GM12878 (cell line): ENCODE results near the gene PADI2. TPM values are rescaled to one million over a fixed set of nuclear protein-coding genes. Genes with fewer than 3 reads are reported as not detected.

Experiments used
- ATAC-seq: fragments of 200-7000 bp; cut with Tn5 transposase; 3 replicates; pipeline ENCODE4 v1.9.1; 2020; ENCODE audit warnings: mild to moderate bottlenecking, moderate library complexity
- BruUV-seq: library from RNA; stranded (reverse); fragments of 400-500 nt; replicated peaks from 2 replicates; lab custom pipeline; 2021; lab: Mats Ljungman, UMichigan
- CTCF ChIA-PET: fragments of 300-600 bp; sonication (Branson Sonifier 250); formaldehyde crosslinking; extraction: SDS; loops from one replicate; lab custom pipeline; 2021; ENCODE audit warnings: inconsistent platforms; lab: Yijun Ruan, JAX
- POLR2A ChIA-PET: fragments of 350-600 bp; formaldehyde crosslinking; extraction: SDS; loops from one replicate; lab custom pipeline; 2021; ENCODE audit warnings: inconsistent platforms; lab: Charles Lee
- RAD21 ChIA-PET: fragments of 300-600 bp; sonication (Branson Sonifier 250); formaldehyde crosslinking; loops from one replicate; lab custom pipeline; 2023; ENCODE audit warnings: antibody characterized with exemption; ENCODE audit not compliant: unreplicated experiment; lab: Charles Lee
- SMC1A ChIA-PET: fragments of 300-600 bp; sonication (Branson Sonifier 250); formaldehyde crosslinking; loops from one replicate; lab custom pipeline; 2023; ENCODE audit not compliant: unreplicated experiment, uncharacterized antibody; lab: Charles Lee
- DNase-seq: peaks from one replicate; pipeline ENCODE4 v3.0.0-alpha.2; 2011; ENCODE audit warnings: low read depth, low spot score
- FAIRE-seq: peaks from 3 replicates; lab custom pipeline; 2011; peaks lifted over from hg19 to GRCh38; lab: Jason Lieb, UNC
- H2AFZ ChIP-seq: 2 replicates; pipeline ENCODE4 v1.6.0; 2011; ENCODE audit warnings: low read depth, low read length, control low read depth; ENCODE audit not compliant: control insufficient read depth
- H3K27ac ChIP-seq: 2 replicates; pipeline ENCODE4 v1.5.1; 2011; ENCODE audit warnings: control low read depth; ENCODE audit not compliant: control insufficient read depth, insufficient read depth
- H3K27me3 ChIP-seq, 2 experiments: replicated peaks in 1 of 2; 2 replicates each; pipeline versions ENCODE4 v1.6.0 to v1.6.1; 2011; ENCODE audit warnings: low read length in 1 of 2; ENCODE audit not compliant: control insufficient read depth in 2 of 2, insufficient read depth in 2 of 2
- H3K36me3 ChIP-seq, 2 experiments: 2 replicates each; pipeline ENCODE4 v1.5.1; 2011; ENCODE audit warnings: low read length in 1 of 2; ENCODE audit not compliant: control insufficient read depth in 2 of 2, insufficient read depth in 2 of 2
- H3K4me1 ChIP-seq: 2 replicates; pipeline ENCODE4 v1.6.1; 2011; ENCODE audit warnings: mild to moderate bottlenecking, low read length, moderate library complexity, mixed read lengths; ENCODE audit not compliant: control insufficient read depth, insufficient read depth
- H3K4me2 ChIP-seq: 2 replicates; pipeline ENCODE4 v1.6.0; 2011; ENCODE audit warnings: control low read depth; ENCODE audit not compliant: control insufficient read depth, insufficient read depth
- H3K4me3 ChIP-seq: fragments of 200-600 bp; sonication (generic); 2 replicates; pipeline ENCODE4 v1.5.1; 2016
- H3K79me2 ChIP-seq: 2 replicates; pipeline ENCODE4 v1.6.0; 2011; ENCODE audit warnings: low read length; ENCODE audit not compliant: control insufficient read depth, insufficient read depth
- H3K9ac ChIP-seq: 2 replicates; pipeline ENCODE4 v1.8.0; 2011; ENCODE audit warnings: low read length, control low read depth, mixed read lengths; ENCODE audit not compliant: control insufficient read depth, insufficient read depth
- H3K9me3 ChIP-seq: replicated peaks from 3 replicates; pipeline ENCODE4 v1.5.1; 2011; ENCODE audit warnings: mild to moderate bottlenecking, low read length; ENCODE audit not compliant: control insufficient read depth, insufficient read depth
- H4K20me1 ChIP-seq: 2 replicates; pipeline ENCODE4 v1.6.0; 2011; ENCODE audit not compliant: control insufficient read depth, insufficient read depth
- BACH1 ChIP-seq: fragments of 450-650 bp; IDR thresholded peaks from 2 replicates; pipeline ENCODE4 v1.6.1; 2017; ENCODE audit warnings: mild to moderate bottlenecking, borderline replicate concordance
- CEBPB ChIP-seq, 2 experiments: fragments of 150-350 bp in 1 of 2; IDR thresholded peaks; 2 replicates each; pipeline ENCODE4 v1.6.1; 2012 to 2014; ENCODE audit warnings: low read depth in 2 of 2, low read length in 2 of 2, borderline replicate concordance in 1 of 2, inconsistent platforms in 1 of 2
- DPF2 ChIP-seq: fragments of 450-650 bp; IDR thresholded peaks from 2 replicates; pipeline ENCODE4 v1.6.1; 2017; ENCODE audit warnings: mild to moderate bottlenecking
- EP300 ChIP-seq, 2 experiments: fragments of 150-350 bp in 1 of 2; IDR thresholded peaks; 2 replicates each; pipeline ENCODE4 v1.6.1; 2011 to 2012; ENCODE audit warnings: low read depth in 2 of 2, low read length in 2 of 2, borderline replicate concordance in 1 of 2, improper control_type of control experiment in 1 of 2, inconsistent platforms in 1 of 2; ENCODE audit not compliant: control insufficient read depth in 1 of 2
- ETV6 ChIP-seq, 2 experiments: fragments of 450-650 bp in 1 of 2; IDR thresholded peaks in 1 of 2; conservative IDR thresholded peaks in 1 of 2; 2 replicates each; pipeline ENCODE4 v1.6.1; 2014; ENCODE audit warnings: antibody characterized with exemption in 1 of 2, borderline replicate concordance in 1 of 2, low read depth in 1 of 2, mild to moderate bottlenecking in 1 of 2, moderate library complexity in 1 of 2
- NFYB ChIP-seq: IDR thresholded peaks from 2 replicates; pipeline ENCODE4 v1.6.1; 2011; ENCODE audit warnings: low read depth, mild to moderate bottlenecking, low read length, improper control_type of control experiment, moderate library complexity; ENCODE audit not compliant: insufficient read depth
- NR2F1 ChIP-seq: fragments of 450-650 bp; conservative IDR thresholded peaks from 2 replicates; pipeline ENCODE4 v1.6.1; 2017; ENCODE audit warnings: mild to moderate bottlenecking
- NRF1 ChIP-seq: conservative IDR thresholded peaks from 2 replicates; pipeline ENCODE4 v1.6.1; 2011; ENCODE audit warnings: mild to moderate bottlenecking, low read depth, low read length, improper control_type of control experiment
- PAX5 ChIP-seq: IDR thresholded peaks from 2 replicates; pipeline ENCODE4 v1.6.1; 2011; ENCODE audit warnings: low read depth, low read length, borderline replicate concordance
- RB1 ChIP-seq: fragments of 450-650 bp; formaldehyde crosslinking; IDR thresholded peaks from 2 replicates; pipeline ENCODE4 v1.6.1; 2017; ENCODE audit warnings: mild to moderate bottlenecking, borderline replicate concordance
- RUNX3 ChIP-seq: IDR thresholded peaks from 2 replicates; pipeline ENCODE4 v1.6.1; 2012; ENCODE audit warnings: low read length, inconsistent platforms
- SREBF1 ChIP-seq: IDR thresholded peaks from 2 replicates; pipeline ENCODE4 v1.6.1; 2012; ENCODE audit warnings: mild to moderate bottlenecking, low read length
- STAT3 ChIP-seq: IDR thresholded peaks from 2 replicates; pipeline ENCODE4 v1.6.1; 2011; ENCODE audit warnings: low read depth, low read length, improper control_type of control experiment
- TARDBP ChIP-seq: IDR thresholded peaks from 2 replicates; pipeline ENCODE4 v1.6.1; 2016; ENCODE audit warnings: borderline replicate concordance
- ZBTB11 ChIP-seq: fragments of 450-650 bp; formaldehyde crosslinking; IDR thresholded peaks from 2 replicates; pipeline ENCODE4 v1.5.0; 2022; ENCODE audit warnings: mild to moderate bottlenecking, missing genetic modification characterization
- WGBS: methylation state at CpG from one replicate; pipeline ENCODE4 v1.1.6; 2016; ENCODE audit warnings: low lambda C conversion rate; ENCODE audit not compliant: insufficient replicate concordance, insufficient coverage; ENCODE audit errors: missing lambda C conversion rate; 5-methylcytosine and 5-hydroxymethylcytosine counted together
- in situ Hi-C: fragments of 300-500 bp; cut with MboI; formaldehyde crosslinking; loops from 9 replicates; pipeline ENCODE4 v1.14.3; 2018; ENCODE audit warnings: mixed read lengths
- intact Hi-C: fragments of 100-400 bp; cut with micrococcal nuclease; formaldehyde crosslinking; loops from one replicate; pipeline ENCODE4 v1.14.2; 2022; ENCODE audit not compliant: unreplicated experiment
- polyA plus RNA-seq, 11 experiments: library from polyadenylated mRNA; depleted of rRNA in 4 of 11; unstranded in 6 of 11; stranded (reverse) in 5 of 11; fragments of >200 nt; fragmentation: Nextera tagmentation in 4 of 11; fragmentation: Illumina TruSeq in 1 of 11; extraction: Ambion mirVana in 4 of 11; extraction: Trizol in 1 of 11; gene quantifications; 1 replicate in 1 of 11; 2 replicates in 10 of 11; pipeline versions ENCODE4 v1.2.1 to v1.2.3, GENCODE V29; 2011 to 2016; ENCODE audit warnings: inconsistent platforms in 2 of 11, missing spikeins in 2 of 11, low read depth in 1 of 11
- total RNA-seq, 4 experiments: library from RNA; depleted of rRNA in 3 of 4; stranded (reverse); fragments of >200 nt in 3 of 4; fragmentation: Illumina TruSeq in 1 of 4; extraction: Trizol in 1 of 4; gene quantifications; 2 replicates each; pipeline versions ENCODE4 v1.2.1 to v1.2.3, GENCODE V29; 2013 to 2021
- TF ChIP-seq, protein P1 (sequence below): fragments of 450-650 bp; IDR thresholded peaks from 2 replicates; pipeline ENCODE4 v1.6.1; 2017; ENCODE audit warnings: mild to moderate bottlenecking, moderate library complexity

Gene PADI2
- total and polyA plus RNA-seq, 10 of the 15 experiments (the other 5 are each of a cell fraction or from before 2014, with no cell fraction given), result 0.05 to 3.0 (median 0.10) TPM; not detected in 1

DNA sequence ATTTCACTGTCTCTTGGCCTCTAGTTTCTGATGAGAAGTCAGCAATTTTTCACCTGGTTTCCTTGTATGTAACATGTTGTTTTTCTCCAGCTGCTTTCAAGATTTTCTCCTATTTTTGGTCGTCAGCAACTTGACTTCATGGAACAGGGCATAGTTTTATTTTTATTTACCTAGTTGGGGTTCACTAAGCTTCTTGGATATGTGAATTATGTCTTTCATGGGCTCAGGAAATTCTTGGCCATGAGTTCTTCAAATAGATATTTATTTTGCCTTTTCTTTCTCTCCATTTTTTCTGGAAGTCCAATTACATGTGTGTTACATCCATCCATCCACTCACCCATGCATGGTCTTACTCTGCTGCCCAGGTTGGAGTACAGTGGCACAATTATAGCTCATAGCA, 79.1 kb downstream of the PADI2 start:
- H3K27me3 ChIP-seq, result no peaks in the 10 kb centered on the region
- H2AFZ ChIP-seq, result no peak overlapping the region
- intact Hi-C loops, result no loop called here
- DNase-seq, result no peak
- in situ Hi-C loops, result no loop called here
- peaks cover 2 to 24% of the 10 kb centered on the region in 2 experiments for H3K36me3 ChIP-seq
- H3K27ac ChIP-seq, result no peak overlapping the region
- no peaks in the 10 kb centered on the region for H3K9me3 ChIP-seq
- 0% methylated on average over 1 of the region's 1 CpG for WGBS
- H3K4me3 ChIP-seq, result no peak overlapping the region
- BruUV-seq, result no TSS peak
- H3K79me2 ChIP-seq, result no peaks in the 10 kb centered on the region
- no peak overlapping the region for H3K9ac ChIP-seq
- TF ChIP-seq PAX5 (no peak), RB1 (no peak), STAT3 (no peak), ETV6 (conservative IDR thresholded peaks at IDR 0.05 in 1 of 2, IDR thresholded peaks at IDR 0.05 in 1 of 2; ENCODE audit: borderline replicate concordance in 1 of 2, low read depth in 1 of 2) (no peak), NR2F1 (no peak), BACH1 (no peak), SREBF1 (no peak), NFYB (no peak), DPF2 (no peak), NRF1 (no peak), TARDBP (no peak), CEBPB (IDR thresholded peaks at IDR 0.05; ENCODE audit: borderline replicate concordance in 1 of 2, low read depth in 2 of 2, low read length in 2 of 2) (no peak), RUNX3 (no peak), ZBTB11 (no peak), EP300 (IDR thresholded peaks at IDR 0.05; ENCODE audit: borderline replicate concordance in 1 of 2, control insufficient read depth in 1 of 2, low read depth in 2 of 2, low read length in 2 of 2) (no peak)
- TF ChIP-seq, protein P1, sequence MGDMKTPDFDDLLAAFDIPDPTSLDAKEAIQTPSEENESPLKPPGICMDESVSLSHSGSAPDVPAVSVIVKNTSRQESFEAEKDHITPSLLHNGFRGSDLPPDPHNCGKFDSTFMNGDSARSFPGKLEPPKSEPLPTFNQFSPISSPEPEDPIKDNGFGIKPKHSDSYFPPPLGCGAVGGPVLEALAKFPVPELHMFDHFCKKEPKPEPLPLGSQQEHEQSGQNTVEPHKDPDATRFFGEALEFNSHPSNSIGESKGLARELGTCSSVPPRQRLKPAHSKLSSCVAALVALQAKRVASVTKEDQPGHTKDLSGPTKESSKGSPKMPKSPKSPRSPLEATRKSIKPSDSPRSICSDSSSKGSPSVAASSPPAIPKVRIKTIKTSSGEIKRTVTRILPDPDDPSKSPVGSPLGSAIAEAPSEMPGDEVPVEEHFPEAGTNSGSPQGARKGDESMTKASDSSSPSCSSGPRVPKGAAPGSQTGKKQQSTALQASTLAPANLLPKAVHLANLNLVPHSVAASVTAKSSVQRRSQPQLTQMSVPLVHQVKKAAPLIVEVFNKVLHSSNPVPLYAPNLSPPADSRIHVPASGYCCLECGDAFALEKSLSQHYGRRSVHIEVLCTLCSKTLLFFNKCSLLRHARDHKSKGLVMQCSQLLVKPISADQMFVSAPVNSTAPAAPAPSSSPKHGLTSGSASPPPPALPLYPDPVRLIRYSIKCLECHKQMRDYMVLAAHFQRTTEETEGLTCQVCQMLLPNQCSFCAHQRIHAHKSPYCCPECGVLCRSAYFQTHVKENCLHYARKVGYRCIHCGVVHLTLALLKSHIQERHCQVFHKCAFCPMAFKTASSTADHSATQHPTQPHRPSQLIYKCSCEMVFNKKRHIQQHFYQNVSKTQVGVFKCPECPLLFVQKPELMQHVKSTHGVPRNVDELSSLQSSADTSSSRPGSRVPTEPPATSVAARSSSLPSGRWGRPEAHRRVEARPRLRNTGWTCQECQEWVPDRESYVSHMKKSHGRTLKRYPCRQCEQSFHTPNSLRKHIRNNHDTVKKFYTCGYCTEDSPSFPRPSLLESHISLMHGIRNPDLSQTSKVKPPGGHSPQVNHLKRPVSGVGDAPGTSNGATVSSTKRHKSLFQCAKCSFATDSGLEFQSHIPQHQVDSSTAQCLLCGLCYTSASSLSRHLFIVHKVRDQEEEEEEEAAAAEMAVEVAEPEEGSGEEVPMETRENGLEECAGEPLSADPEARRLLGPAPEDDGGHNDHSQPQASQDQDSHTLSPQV, result no peak
- TF ChIP-seq, all 136 proteins: peak for 0
- RAD21 ChIA-PET, result interaction anchor here (1.3 kb wide), 1 partner anchor 419 kb away, joined by 3 read pairs; no protein-coding TSS in a partner anchor
- POLR2A ChIA-PET, result no interaction called here
- Histone ChIP-seq H4K20me1 (no peaks in the 10 kb centered on the region), H3K4me2 (no peak overlapping the region), H3K4me1 (no peaks in the 10 kb centered on the region)
- FAIRE-seq, result no peak
- no peak for ATAC-seq
- CTCF ChIA-PET, result interaction anchor here (0.5 to 2.1 kb wide), 4 partner anchors 18 to 89 kb away, joined by 3 to 5 read pairs (median 3); no protein-coding TSS in a partner anchor
- SMC1A ChIA-PET, result no interaction called here
